Right lobe of liver (tissue), 4 donors: Measurements from ENCODE around the gene CDKN3.

Source experiments
- CTCF ChIP-seq, 4 donors: fragments of 200-600 bp in 3 of 4; fragments of 450-650 bp in 1 of 4; IDR thresholded peaks; one replicate each; pipeline versions ENCODE4 v1.5.1 to v1.8.0; 2016 to 2022; ENCODE audit warnings: antibody characterized with exemption in 4 of 4, mild to moderate bottlenecking in 2 of 4
- POLR2A ChIP-seq: fragments of 450-650 bp; IDR thresholded peaks from one replicate; pipeline ENCODE4 v1.6.1; 2017; ENCODE audit warnings: antibody characterized with exemption, mild to moderate bottlenecking
- donor health status: DM: no; HTN: no; CAD: no.
- donor health status: DM: no; HTN: no; CAD: no.
- donor health status: DM: no; HTN: yes; CAD: no.

DNA sequence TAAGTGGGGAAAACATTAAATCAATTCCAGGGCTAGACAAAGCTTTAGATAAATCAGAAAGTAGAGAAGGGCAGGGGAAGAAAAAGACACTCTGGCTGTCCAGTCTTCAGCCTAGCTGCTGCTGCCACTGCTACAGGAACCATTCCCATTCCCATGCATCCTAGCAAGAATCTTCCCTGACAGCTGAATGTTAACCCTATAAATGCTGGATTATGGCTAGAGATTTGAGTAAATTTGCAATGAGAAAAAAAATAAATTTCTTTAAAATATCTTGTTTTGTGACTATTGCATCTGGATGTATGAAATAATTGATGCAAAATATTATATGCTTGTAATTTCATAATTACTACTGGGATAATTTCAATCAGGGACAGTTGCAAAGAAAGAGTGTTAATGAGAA lies 15.0 kb upstream of the CDKN3 start:
- no peak for TF ChIP-seq CTCF (IDR thresholded peaks at IDR 0.05)
- TF ChIP-seq POLR2A: no peak
